GM18526 (cell line): ENCODE data around the gene EEFSEC.

Experiments
- POLR2A ChIP-seq: IDR thresholded peaks from 3 replicates; pipeline ENCODE4 v1.6.1; 2011; ENCODE audit not compliant: insufficient read length; ENCODE audit errors: extremely low read depth

The EEFSEC gene

DNA sequence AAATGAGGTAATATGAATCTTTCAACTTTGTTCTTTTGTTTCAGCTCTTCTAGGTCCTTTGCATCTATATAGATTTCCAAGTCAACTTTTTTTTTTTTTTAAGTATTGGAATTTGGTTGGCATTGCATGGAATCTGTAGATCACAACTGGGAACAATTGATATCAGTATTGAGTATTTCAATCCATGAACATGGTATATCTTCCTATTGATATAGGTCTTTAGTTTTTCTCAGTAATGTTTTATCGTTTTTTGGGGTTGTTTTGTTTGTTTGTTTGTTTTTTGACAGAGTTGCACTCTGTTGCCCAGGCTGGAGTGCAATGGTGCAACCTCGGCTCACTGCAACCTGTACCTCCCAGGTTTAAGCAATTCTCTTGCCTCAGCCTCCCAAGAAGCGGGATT is 137.2 kb downstream of the EEFSEC start:
- TF ChIP-seq POLR2A: no peak

- TF ChIP-seq POLR2A: no peak
These were observed 140.6 kb downstream of the EEFSEC start for GRCh38 chr3:128293930-128294329.

GRCh38 chr3:128294999-128295468 is 141.8 kb downstream of the EEFSEC start:
- no peak for TF ChIP-seq POLR2A

DNA sequence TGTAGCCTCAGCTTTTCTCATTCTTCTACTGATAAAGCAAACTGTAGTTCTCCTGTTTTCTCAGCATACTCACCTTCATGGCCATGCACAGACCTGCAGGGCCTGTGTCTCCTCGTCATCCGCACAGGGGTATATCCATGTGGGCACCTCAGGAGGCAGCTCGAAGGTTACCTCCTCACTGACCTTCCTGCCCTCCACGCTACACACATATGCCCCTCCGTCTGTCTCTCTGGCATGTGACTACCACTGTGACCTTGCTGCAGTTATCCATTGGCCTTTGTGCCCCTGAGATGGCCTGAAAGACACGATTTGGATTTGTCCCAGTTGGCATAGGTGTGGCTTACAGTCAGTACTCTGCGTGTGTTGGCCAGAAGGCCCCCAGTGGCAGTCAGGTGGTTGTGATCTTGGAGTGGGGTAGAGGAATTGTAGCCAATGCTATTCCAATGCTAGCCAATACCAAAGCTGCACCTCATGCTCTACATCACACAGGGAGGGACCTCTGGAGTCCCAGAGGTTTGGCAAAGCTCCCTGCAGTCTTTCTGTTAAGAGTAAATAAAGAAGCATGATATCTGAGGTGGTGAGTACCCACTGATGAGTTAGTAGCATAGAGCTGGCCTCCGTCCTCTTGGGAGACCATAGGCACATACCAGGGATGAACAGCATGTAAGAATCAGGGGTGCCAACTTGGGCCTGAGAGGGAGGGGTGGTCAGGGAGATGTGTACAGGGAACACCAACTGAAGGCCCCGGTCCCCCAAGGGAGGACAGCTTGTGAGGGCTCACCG is 143.4 kb downstream of the EEFSEC start:
- no peak for TF ChIP-seq POLR2A

DNA sequence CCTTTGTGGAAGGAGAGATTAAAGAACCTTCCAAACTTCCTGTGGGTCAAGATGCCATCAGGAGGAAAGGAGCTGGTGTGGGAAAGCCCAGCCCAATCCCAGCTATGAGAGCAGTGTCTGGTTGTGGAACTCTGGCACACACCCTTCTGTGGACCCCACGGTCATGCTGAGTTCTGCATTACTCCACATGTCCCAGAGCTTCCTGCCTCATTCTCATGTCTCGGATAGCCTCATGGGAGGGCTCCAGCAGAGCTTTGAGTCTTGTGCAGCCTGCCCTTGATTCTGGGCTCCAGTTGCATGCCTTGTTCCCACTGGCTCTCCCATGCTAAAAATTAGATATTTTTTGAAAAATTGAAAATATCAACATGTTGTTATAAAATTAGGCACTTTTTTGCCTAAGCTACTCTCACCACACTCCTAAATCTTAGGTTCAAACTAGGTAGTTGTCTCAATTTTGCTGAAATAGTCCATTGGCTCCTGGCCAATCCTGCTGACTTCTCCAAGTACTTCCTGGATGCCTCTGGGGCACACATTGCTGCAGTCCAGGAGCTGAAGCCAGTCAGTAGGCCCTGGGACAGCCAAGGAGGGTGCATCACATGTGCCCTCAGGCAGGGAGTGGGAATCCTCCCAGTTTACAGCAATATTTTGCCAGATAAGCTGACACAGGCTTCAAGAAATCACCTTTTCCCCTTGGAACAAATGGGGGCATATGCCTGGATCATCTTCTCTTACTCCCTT is 144.3 kb downstream of the EEFSEC start:
- TF ChIP-seq POLR2A: no peak

- no peak for TF ChIP-seq POLR2A
These were observed 148.1 kb downstream of the EEFSEC start for GRCh38 chr3:128301186-128302023.

DNA sequence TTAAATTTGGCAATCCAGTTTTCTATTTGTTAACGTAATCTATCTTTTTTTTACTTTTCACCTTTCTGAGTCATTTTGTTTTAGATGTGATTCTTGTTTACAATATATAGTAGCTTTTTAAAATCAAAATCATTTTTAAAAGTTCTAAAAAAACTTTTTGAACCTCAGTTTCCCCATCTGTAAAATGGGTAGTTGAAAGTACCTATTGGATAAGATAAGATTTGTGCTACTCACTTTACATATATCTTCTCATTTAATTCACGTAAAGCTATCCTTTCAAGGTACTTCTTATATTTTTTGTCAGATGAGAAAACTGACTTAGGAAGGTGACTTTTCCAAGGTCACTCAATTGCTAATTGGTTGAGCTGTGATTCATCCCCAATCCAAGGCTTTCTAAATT is 153.2 kb downstream of the EEFSEC start:
- no peak for TF ChIP-seq POLR2A

DNA sequence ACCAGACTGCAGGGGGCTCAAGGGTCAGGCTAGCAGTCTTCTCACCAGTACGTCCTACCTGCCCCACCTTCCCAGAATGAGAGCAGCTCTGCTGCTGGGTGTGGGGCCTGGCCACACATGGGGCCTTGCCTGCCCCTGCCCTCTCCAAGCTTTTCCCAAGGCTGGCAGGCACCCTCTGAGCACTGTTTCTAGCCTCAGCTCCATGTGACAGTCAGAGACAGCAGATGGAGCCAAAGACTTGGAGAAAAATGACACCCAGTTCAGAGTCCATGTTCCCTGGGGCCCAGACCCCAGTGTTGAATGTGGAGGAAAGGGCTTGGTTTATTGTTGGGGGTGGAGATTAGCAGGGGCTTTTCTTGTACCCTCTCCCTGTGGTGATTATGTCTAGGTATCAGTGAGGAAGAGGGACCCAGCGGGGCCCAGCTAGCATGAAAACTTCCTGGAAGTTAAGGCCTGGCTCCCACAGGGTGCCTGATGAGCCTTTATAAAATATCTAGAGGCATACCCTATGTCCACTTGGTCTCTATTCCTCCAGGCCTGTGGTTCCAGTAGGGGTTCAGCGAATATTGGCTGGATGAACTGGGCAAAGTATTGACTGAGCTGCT is 153.8 kb downstream of the EEFSEC start:
- no peak for TF ChIP-seq POLR2A

GRCh38 chr3:128307781-128308469 is 154.6 kb downstream of the EEFSEC start:
- no peak for TF ChIP-seq POLR2A

DNA sequence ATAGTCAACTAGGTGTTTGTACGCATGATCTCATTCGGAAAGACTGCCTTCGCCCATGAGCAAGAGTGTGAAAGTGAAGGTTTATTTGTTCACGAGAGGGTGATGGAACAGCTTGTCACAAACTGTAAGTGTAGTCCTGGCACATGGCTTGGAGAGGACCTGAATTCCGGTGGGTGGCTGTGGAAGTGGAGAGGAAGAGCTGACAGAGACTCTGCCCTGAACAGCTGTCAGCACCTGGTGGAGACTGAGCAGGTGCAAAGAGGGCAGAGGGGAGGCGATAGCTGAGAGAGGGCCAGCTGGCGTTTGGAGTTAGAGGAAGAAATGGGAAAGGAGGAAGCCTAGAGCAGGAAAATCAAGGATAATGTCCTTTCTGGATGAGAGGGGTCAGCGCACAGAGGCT is 155.7 kb downstream of the EEFSEC start:
- no peak for TF ChIP-seq POLR2A

DNA sequence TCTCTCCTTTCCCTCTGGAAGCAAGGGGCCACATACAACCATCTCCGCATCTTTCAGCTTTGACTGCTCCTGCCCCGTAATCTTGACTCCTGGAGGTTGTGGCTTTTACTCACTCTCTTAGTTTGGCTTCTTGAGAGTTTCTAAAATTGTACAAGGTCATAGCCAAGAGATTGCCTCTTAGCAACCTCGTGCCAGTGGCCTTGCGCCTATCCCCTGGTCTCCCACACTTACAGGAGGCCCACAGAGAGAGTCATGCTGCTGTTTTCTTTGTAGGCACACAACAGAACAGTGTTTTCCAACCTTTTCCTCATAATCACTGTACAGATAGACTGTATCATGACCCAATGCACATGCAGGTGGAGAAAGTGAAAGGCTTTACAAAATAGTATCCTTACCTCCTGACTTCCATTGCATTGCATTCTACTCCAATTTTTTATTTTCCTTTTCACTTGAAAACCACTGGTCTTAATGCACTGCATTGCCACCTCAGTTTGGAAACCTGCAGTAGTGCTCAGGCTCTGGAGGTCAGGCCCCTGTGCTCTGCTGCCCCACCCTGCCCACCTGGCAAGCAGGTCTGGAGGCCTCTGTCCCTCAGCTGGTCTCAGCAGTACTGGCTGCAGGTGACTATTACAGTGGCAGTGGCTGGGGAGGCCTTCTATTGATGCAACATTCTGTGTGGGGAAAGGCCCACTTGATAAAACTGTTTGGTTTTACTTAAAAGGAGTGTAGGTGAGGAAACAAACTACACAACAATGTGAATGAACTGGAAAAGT is 157.2 kb downstream of the EEFSEC start:
- no peak for TF ChIP-seq POLR2A

- TF ChIP-seq POLR2A: no peak
These were observed 158.2 kb downstream of the EEFSEC start for GRCh38 chr3:128311441-128311844.

- no peak for TF ChIP-seq POLR2A
These were observed 159.0 kb downstream of the EEFSEC start for GRCh38 chr3:128312271-128312670.
